WI38 (cell line): ENCODE results near the gene SRSF5.

Experiments
- H3K4me3 ChIP-seq: 2 replicates; pipeline ENCODE4 v1.5.1; 2011; ENCODE audit warnings: low read depth, mild to moderate bottlenecking, control low read depth, low read length
- CTCF ChIP-seq: IDR thresholded peaks from 2 replicates; pipeline ENCODE4 v1.5.1; 2012; ENCODE audit warnings: low read depth, mild to moderate bottlenecking, control low read depth, low read length

Gene SRSF5

GRCh38 chr14:69749956-69750355 is 17.0 kb upstream of the SRSF5 start:
- no peak overlapping the region for H3K4me3 ChIP-seq
- TF ChIP-seq CTCF, result no peak

- TF ChIP-seq CTCF, result no peak
- no peak overlapping the region for H3K4me3 ChIP-seq
Measured at GRCh38 chr14:69750495-69750894, 16.4 kb upstream of the SRSF5 start.

- no peak for TF ChIP-seq CTCF
- no peak overlapping the region for H3K4me3 ChIP-seq
Measured at GRCh38 chr14:69752773-69753172, 14.2 kb upstream of the SRSF5 start.

- TF ChIP-seq CTCF, result no peak
- no peak overlapping the region for H3K4me3 ChIP-seq
Measured at GRCh38 chr14:69753860-69754259, 13.1 kb upstream of the SRSF5 start.

- TF ChIP-seq CTCF, result no peak
- H3K4me3 ChIP-seq, result no peak overlapping the region
Measured at GRCh38 chr14:69754487-69754886, 12.5 kb upstream of the SRSF5 start.

- no peak overlapping the region for H3K4me3 ChIP-seq
- no peak for TF ChIP-seq CTCF
Measured at GRCh38 chr14:69755296-69755695, 11.6 kb upstream of the SRSF5 start.

- no peak overlapping the region for H3K4me3 ChIP-seq
- TF ChIP-seq CTCF, result no peak
Measured at GRCh38 chr14:69755784-69756183, 11.2 kb upstream of the SRSF5 start.

GRCh38 chr14:69756298-69756697 is 10.6 kb upstream of the SRSF5 start:
- no peak for TF ChIP-seq CTCF
- H3K4me3 ChIP-seq, result no peak overlapping the region
